HG03354 (cell line): ENCODE measurements around the gene VEPH1.

ENCODE experiments used
- ATAC-seq: cut with Tn5 transposase; IDR thresholded peaks from one replicate; pipeline ENCODE4 v1.9.1; 2021; ENCODE audit warnings: mild to moderate bottlenecking; ENCODE audit not compliant: unreplicated experiment, poor library complexity, severe bottlenecking

The VEPH1 gene

GRCh38 chr3:157285966-157286365, 217.2 kb downstream of the VEPH1 start:
- no peak for ATAC-seq

GRCh38 chr3:157285141-157285540, 218.1 kb downstream of the VEPH1 start:
- no peak for ATAC-seq

GRCh38 chr3:157284688-157285087, 218.5 kb downstream of the VEPH1 start:
- ATAC-seq = no peak

- ATAC-seq = no peak
These were observed 220.7 kb downstream of the VEPH1 start for GRCh38 chr3:157282261-157283191.

- ATAC-seq = no peak
These were observed 222.4 kb downstream of the VEPH1 start for GRCh38 chr3:157280786-157281185.

GRCh38 chr3:157280354-157280753, 222.9 kb downstream of the VEPH1 start:
- no peak for ATAC-seq

- ATAC-seq = no peak
These were observed 224.0 kb downstream of the VEPH1 start for GRCh38 chr3:157279237-157279636.

GRCh38 chr3:157276801-157277200, 226.4 kb downstream of the VEPH1 start:
- no peak for ATAC-seq

- no peak for ATAC-seq
These were observed 227.4 kb downstream of the VEPH1 start for GRCh38 chr3:157275832-157276231.

- no peak for ATAC-seq
These were observed 228.5 kb downstream of the VEPH1 start for GRCh38 chr3:157274644-157275137.

GRCh38 chr3:157271283-157271882, 231.8 kb downstream of the VEPH1 start:
- ATAC-seq = no peak

GRCh38 chr3:157268026-157268425, 235.2 kb downstream of the VEPH1 start:
- no peak for ATAC-seq

- no peak for ATAC-seq
These were observed 237.3 kb downstream of the VEPH1 start for GRCh38 chr3:157265931-157266330.

- no peak for ATAC-seq
These were observed 240.2 kb downstream of the VEPH1 start for GRCh38 chr3:157263027-157263426.

GRCh38 chr3:157261000-157261399, 242.2 kb downstream of the VEPH1 start:
- ATAC-seq = no peak

GRCh38 chr3:157259825-157260224, 243.4 kb downstream of the VEPH1 start:
- no peak for ATAC-seq

- no peak for ATAC-seq
These were observed 246.1 kb downstream of the VEPH1 start for GRCh38 chr3:157257101-157257500.

GRCh38 chr3:157255797-157256196, 247.4 kb downstream of the VEPH1 start:
- no peak for ATAC-seq

GRCh38 chr3:157251685-157252084, 251.5 kb downstream of the VEPH1 start:
- ATAC-seq = no peak

- ATAC-seq = no peak
These were observed 253.6 kb downstream of the VEPH1 start for GRCh38 chr3:157249606-157250005.
